ENCODE measurements around the gene FAIM2.
A peak's percentile ranks its signal among the peaks of the same experiment; 100 is the strongest.
"Not testable (repeated sequence)": the region's sequence is repeated elsewhere in the genome, so short reads cannot be mapped to it uniquely, and the experiment has no call there.

FAIM2 gene

GRCh38 chr12:49868952-49869815 lies 34.5 kb downstream of the FAIM2 start:
- H3K27ac ChIP-seq, result no peak overlapping the region
- DNase-seq (ENCODE audit: low read depth, low spot score), result no peak

GRCh38 chr12:49868449-49868848 lies 35.3 kb downstream of the FAIM2 start:
- no peak for DNase-seq (ENCODE audit: low read depth, low spot score)
- no peak overlapping the region for H3K27ac ChIP-seq

- H3K27ac ChIP-seq, result peak overlapping the region; percentile 18
- no peak for DNase-seq (ENCODE audit: low read depth, low spot score)
These were observed 35.9 kb downstream of the FAIM2 start for GRCh38 chr12:49867570-49868341.

- H3K27ac ChIP-seq, result peak overlapping the region; percentile 18
- no peak for DNase-seq (ENCODE audit: low read depth, low spot score)
These were observed 36.7 kb downstream of the FAIM2 start for GRCh38 chr12:49866859-49867569.

GRCh38 chr12:49865782-49866135 lies 37.9 kb downstream of the FAIM2 start:
- H3K27ac ChIP-seq, result no peak overlapping the region
- no peak for DNase-seq (ENCODE audit: low read depth, low spot score)

GRCh38 chr12:49865109-49865781 lies 38.5 kb downstream of the FAIM2 start:
- H3K27ac ChIP-seq, result no peak overlapping the region
- no peak for DNase-seq (ENCODE audit: low read depth, low spot score)

- no peak overlapping the region for H3K27ac ChIP-seq
- no peak for DNase-seq (ENCODE audit: low read depth, low spot score)
These were observed 39.0 kb downstream of the FAIM2 start for GRCh38 chr12:49864798-49865090.

- no peak for DNase-seq (ENCODE audit: low read depth, low spot score)
- H3K27ac ChIP-seq, result no peak overlapping the region
These were observed 39.5 kb downstream of the FAIM2 start for GRCh38 chr12:49863946-49864797.

- not testable (repeated sequence) for H3K27ac ChIP-seq; DNase-seq (ENCODE audit: low read depth, low spot score)
These were observed 42.8 kb downstream of the FAIM2 start for GRCh38 chr12:49860921-49861320.

GRCh38 chr12:49855890-49856289 lies 47.8 kb downstream of the FAIM2 start:
- not testable (repeated sequence) for H3K27ac ChIP-seq; DNase-seq (ENCODE audit: low read depth, low spot score)

- DNase-seq (ENCODE audit: low read depth, low spot score), result no peak
- H3K27ac ChIP-seq, result no peak overlapping the region
These were observed 48.7 kb downstream of the FAIM2 start for GRCh38 chr12:49854976-49855375.

GRCh38 chr12:49853671-49854070 lies 50.0 kb downstream of the FAIM2 start:
- DNase-seq (ENCODE audit: low read depth, low spot score), result no peak
- H3K27ac ChIP-seq, result no peak overlapping the region

- H3K27ac ChIP-seq, result no peak overlapping the region
- DNase-seq (ENCODE audit: low read depth, low spot score), result no peak
These were observed 56.5 kb downstream of the FAIM2 start for GRCh38 chr12:49847161-49847560.

- DNase-seq (ENCODE audit: low read depth, low spot score), result no peak
- H3K27ac ChIP-seq, result no peak overlapping the region
These were observed 57.7 kb downstream of the FAIM2 start for GRCh38 chr12:49846032-49846431.

- peak overlapping the region; percentile 95 for H3K27ac ChIP-seq
- DNase-seq (ENCODE audit: low read depth, low spot score), result no peak
These were observed 59.7 kb downstream of the FAIM2 start for GRCh38 chr12:49843876-49844437.

GRCh38 chr12:49843411-49843810 lies 60.3 kb downstream of the FAIM2 start:
- H3K27ac ChIP-seq, result peak overlapping the region; percentile 95
- no peak for DNase-seq (ENCODE audit: low read depth, low spot score)

GRCh38 chr12:49842519-49843352 lies 61.0 kb downstream of the FAIM2 start, which contains the start of gene BCDIN3D:
TSS of gene BCDIN3D (minus strand) at chr12:49843106. CDS start at chr12:49843087, 19 bp downstream.
- DNase-seq (ENCODE audit: low read depth, low spot score), result peak; percentile 66
- peak within 1 kb of the TSS; percentile 95 for H3K27ac ChIP-seq

GRCh38 chr12:49838973-49839633 lies 64.6 kb downstream of the FAIM2 start:
- DNase-seq (ENCODE audit: low read depth, low spot score), result no peak
- no peak overlapping the region for H3K27ac ChIP-seq
